Gastroesophageal sphincter (tissue), 3 donors: ENCODE measurements around the gene UGCG.

Experiments used
- EP300 ChIP-seq: sonication (generic); formaldehyde crosslinking; IDR thresholded peaks from one replicate; pipeline ENCODE4 v1.6.1; 2017; ENCODE audit warnings: antibody characterized with exemption, mild to moderate bottlenecking
- TF ChIP-seq, protein P1 (sequence below), 4 experiments: fragments of 200-600 bp in 2 of 4; fragments of 450-650 bp in 2 of 4; sonication (generic) in 1 of 4; IDR thresholded peaks; one replicate each; pipeline ENCODE4 v1.5.1; 2017 to 2019; ENCODE audit warnings: antibody characterized with exemption in 4 of 4, mild to moderate bottlenecking in 2 of 4, moderate library complexity in 2 of 4

DNA sequence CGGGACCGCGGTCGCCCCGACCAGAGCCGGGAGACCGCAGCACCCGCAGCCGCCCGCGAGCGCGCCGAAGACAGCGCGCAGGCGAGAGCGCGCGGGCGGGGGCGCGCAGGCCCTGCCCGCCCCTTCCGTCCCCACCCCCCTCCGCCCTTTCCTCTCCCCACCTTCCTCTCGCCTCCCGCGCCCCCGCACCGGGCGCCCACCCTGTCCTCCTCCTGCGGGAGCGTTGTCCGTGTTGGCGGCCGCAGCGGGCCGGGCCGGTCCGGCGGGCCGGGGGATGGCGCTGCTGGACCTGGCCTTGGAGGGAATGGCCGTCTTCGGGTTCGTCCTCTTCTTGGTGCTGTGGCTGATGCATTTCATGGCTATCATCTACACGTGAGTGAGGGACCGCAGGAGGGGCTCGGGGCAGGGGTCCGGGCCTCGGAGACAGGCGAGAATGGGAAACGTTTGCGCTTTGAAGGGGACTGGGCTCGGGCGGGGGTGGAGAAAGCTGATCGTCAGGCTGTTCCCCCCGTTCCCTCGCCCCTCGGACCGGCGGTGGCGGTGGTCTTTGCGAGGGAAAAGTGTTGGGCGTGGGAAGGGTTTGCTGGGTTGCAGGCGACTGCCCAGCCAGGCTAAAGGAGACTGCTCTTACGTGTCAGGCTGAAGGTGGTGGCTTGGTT is 457 bp downstream of the UGCG start:
- TF ChIP-seq, protein P1, sequence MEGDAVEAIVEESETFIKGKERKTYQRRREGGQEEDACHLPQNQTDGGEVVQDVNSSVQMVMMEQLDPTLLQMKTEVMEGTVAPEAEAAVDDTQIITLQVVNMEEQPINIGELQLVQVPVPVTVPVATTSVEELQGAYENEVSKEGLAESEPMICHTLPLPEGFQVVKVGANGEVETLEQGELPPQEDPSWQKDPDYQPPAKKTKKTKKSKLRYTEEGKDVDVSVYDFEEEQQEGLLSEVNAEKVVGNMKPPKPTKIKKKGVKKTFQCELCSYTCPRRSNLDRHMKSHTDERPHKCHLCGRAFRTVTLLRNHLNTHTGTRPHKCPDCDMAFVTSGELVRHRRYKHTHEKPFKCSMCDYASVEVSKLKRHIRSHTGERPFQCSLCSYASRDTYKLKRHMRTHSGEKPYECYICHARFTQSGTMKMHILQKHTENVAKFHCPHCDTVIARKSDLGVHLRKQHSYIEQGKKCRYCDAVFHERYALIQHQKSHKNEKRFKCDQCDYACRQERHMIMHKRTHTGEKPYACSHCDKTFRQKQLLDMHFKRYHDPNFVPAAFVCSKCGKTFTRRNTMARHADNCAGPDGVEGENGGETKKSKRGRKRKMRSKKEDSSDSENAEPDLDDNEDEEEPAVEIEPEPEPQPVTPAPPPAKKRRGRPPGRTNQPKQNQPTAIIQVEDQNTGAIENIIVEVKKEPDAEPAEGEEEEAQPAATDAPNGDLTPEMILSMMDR (IDR thresholded peaks at IDR 0.05), result peak in 1 of 4 experiments; percentile 53
- TF ChIP-seq EP300, result no peak
